GM19043 (cell line): ENCODE measurements around the gene EMILIN2.
A peak's percentile ranks its signal among the peaks of the same experiment; 100 is the strongest.

Experiments
- ATAC-seq: cut with Tn5 transposase; IDR thresholded peaks from one replicate; pipeline ENCODE4 v1.9.1; 2021; ENCODE audit warnings: low read depth; ENCODE audit not compliant: unreplicated experiment

Gene EMILIN2

DNA sequence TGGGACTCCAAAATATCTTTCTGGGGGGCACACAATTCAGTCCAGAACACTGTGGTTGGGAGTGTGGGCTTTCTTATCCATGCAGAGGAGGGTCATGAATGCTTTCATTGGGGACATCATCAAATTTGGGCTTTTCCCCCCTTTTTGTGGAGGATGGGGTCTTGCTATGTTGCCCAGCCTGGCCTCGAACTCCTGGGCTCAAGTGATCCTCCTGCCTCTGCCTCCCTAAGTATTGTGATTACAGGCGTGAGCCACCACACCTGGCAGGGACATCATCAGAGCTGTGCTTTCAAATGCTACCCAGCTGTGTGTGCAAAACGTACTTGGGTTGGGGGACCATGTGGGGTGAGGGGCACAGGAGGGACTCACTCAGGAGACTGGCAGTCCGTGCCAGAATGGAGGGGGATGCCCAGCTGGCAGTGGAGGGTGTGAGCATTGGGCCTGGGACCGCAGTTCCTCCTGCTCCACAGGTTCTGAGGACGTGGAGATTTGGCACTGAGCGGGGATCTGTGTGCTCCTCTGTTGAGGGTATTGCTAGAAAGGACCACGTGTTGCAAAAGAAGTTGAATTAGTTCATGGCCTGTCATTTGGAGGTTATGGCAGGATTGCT, 24.4 kb downstream of the EMILIN2 start:
- ATAC-seq: no peak

DNA sequence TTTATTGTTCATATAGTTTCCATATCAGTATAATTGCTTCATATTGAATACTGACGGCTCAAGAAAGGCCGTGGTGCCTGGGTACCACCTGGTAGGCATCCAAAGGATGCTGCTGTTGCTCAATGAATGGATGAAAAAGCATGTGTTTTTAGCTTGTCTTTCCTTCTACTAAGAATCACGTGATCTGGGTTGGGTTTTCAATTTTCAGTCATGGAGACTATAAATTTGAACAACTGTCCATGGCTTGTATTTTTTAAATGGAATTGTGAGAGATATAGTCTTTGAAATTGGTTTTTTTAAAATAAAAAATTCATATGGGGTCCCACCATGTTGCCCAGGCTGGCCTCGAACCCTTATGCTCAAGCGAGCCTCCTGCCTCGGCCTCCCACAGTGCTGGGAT, 25.3 kb downstream of the EMILIN2 start:
- ATAC-seq: no peak

- ATAC-seq: no peak
Measured at GRCh38 chr18:2874765-2875164, 28.0 kb downstream of the EMILIN2 start.

GRCh38 chr18:2878656-2879330, 32.0 kb downstream of the EMILIN2 start:
- no peak for ATAC-seq

GRCh38 chr18:2879889-2880288, 33.1 kb downstream of the EMILIN2 start:
- no peak for ATAC-seq

- ATAC-seq: no peak
Measured at GRCh38 chr18:2880473-2880872, 33.7 kb downstream of the EMILIN2 start.

DNA sequence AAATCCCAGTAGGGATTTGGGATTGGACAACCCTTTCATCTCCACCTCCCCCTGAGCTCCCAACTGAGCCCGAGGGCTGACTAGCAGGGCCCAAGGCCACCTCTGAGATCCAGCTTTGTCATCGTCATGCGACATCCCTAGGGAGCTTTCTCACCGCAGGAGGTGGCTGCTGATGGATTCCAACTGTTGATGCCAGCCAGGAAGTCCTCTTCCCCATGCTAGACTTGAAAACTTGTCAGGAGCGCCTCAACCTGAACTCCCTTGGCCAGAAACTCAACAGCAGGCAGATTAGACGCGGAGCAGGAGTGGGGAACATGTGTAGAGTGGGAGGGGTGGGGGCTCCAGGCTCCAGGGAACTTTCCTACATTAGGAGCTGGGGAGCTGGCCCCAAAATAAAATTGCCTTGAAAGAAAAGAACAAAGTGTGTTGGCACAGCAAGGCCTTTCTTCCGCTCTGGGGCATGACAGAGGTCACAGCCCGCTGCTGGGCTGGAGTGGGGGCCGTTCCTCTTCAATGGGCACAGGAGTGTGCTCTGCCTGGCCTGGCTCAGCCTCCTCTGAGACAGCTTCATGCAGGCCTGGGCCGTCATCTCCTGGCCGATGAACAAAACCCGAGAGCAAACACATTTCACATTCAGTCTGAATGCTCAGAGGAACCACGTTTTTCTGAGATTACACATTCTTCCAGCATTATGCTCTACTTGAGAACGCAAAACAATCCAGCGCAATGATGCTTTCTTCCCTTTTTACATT, 34.5 kb downstream of the EMILIN2 start:
- ATAC-seq: no peak

DNA sequence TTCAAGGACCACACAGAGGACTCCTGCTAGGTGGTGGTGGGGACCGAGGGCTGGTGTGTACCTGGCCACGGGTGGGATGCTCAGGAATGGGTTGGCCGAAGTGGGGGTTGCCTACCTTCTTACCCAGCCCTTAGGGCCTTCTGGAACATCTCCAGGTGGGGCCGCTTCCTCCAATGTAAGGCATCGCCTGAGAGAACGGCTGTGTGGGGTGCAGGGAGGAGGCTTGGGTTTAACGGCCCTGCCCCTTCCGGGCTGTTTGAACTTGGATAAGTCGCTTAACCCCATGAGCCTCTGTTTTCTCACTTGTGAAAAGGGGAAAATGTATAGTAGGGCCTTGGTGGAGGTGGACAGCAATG, 35.0 kb downstream of the EMILIN2 start:
- ATAC-seq: no peak

- no peak for ATAC-seq
Measured at GRCh38 chr18:2882201-2882600, 35.4 kb downstream of the EMILIN2 start.

DNA sequence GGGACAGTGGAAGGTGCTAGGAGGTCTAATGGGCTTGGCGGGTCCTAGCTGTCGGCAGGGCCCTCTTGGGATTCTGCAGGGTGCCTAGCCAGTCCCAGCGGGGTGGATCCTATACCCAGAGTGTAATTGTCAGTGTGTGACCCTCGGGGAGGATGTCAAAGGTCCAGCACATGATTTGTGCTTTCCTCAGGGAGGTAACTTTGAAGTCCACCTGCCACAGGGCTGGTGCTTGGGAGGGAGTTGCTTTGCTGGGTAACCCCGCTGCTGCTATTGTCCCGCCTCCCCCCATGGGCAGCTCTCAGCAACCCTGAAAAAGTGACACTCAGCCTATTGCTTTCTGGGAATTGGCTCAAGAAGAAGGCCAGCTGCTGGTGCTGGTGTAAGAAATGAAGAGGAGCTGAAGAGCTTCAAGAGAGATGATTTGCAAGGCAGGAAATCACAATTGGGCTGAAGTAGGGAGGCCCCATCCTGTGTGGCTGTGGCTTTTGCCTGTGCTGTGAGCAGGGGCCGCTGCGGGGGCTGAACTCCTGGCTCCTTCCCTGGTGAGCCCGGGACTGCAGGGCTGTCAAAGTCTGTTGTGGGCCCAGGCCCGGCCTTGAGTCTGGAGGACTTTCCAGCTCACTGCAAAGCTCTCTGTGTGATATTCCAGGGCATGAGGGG, 36.4 kb downstream of the EMILIN2 start:
- ATAC-seq: peak; percentile 74

DNA sequence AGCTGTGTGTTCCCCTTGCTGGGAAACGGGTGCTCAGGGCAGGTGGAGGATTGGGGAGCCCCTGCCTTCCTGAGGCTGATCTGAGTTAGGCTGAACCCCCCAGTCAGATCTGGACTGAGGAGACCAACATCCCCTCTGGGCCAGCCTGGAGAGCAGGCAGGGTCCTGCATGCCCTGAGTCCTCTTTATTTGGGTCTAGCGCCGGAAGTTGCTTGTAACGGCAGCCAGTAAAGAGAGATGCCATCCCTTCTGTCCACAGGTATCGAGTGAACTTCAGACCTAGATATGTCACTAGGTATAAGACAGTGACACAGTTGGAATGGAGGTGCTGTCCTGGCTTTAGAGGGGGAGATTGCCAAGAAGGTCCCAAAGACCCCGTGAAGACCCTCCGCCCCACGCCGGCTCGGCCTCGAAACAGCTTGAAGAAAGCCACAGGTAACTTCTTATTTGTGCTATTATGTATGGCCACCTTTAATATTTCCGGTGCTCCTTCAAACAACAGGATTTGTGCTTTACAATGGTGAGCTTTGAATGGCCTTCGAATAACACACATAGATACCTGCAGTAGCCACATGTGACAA, 38.0 kb downstream of the EMILIN2 start:
- no peak for ATAC-seq

GRCh38 chr18:2887470-2887869, 40.7 kb downstream of the EMILIN2 start:
- ATAC-seq: no peak

GRCh38 chr18:2889761-2890192, 43.0 kb downstream of the EMILIN2 start:
- no peak for ATAC-seq

DNA sequence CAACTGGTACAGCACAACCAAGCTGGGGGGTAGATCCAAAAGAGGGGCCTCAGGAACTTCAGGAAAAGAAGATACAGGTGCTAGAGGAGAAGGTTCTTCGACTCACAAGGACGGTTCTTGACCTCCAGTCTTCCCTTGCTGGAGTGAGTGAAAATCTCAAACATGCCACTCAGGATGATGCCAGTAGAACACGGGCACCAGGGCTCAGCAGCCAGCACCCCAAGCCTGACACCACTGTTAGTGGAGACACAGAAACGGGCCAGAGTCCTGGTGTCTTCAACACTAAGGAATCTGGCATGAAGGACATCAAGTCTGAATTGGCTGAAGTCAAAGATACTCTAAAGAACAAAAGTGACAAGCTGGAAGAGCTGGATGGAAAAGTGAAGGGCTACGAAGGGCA, 43.8 kb downstream of the EMILIN2 start:
- no peak for ATAC-seq

- no peak for ATAC-seq
Measured at GRCh38 chr18:2891526-2892431, 45.0 kb downstream of the EMILIN2 start.

GRCh38 chr18:2893056-2893455, 46.2 kb downstream of the EMILIN2 start:
- no peak for ATAC-seq

GRCh38 chr18:2893676-2894075, 46.9 kb downstream of the EMILIN2 start:
- ATAC-seq: no peak

- no peak for ATAC-seq
Measured at GRCh38 chr18:2894131-2894840, 47.5 kb downstream of the EMILIN2 start.

- no peak for ATAC-seq
Measured at GRCh38 chr18:2894841-2895370, 48.1 kb downstream of the EMILIN2 start.
